ENCODE data around the gene CCDC50.

The CCDC50 gene

DNA sequence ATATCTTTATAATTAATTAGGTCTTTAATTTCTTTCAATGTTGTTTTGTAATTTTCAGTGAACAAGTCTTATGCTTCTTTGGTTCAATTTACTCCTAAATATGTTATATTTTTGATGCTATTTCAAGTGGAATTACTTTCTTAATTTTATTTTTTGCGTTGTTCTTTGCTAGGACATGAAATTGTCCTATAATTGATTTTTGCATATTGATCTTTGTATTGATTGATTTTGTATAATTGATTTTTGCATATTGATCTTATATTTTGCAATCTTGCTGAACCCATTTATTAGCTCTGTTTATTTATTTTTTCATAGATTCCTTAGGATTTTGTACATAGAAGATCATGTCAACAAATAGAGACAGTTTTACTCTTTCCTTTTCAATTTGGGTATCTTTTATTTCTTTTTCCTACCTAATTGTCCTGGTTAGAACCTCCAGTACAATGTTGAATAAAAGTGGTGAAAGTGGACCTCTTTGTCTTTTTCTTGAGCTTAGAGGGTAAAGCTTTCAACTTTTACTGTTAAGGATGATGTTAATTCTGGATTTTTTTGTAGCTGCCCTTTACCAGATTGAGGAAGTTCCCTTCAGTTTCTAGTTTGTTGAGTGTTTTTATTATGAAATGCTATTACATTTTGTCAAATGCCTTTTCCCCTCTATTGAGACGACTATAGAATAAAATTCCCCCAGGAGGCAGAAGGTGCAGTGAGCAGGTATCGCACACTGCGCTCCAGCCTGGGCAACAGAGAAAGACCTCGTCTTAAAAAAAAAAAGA is 36.8 kb upstream of the CCDC50 start:
- H3K27ac ChIP-seq, result no peak overlapping the region
- TF ChIP-seq ZFX (IDR thresholded peaks at IDR 0.05), result no peak
- TF ChIP-seq, protein P1, sequence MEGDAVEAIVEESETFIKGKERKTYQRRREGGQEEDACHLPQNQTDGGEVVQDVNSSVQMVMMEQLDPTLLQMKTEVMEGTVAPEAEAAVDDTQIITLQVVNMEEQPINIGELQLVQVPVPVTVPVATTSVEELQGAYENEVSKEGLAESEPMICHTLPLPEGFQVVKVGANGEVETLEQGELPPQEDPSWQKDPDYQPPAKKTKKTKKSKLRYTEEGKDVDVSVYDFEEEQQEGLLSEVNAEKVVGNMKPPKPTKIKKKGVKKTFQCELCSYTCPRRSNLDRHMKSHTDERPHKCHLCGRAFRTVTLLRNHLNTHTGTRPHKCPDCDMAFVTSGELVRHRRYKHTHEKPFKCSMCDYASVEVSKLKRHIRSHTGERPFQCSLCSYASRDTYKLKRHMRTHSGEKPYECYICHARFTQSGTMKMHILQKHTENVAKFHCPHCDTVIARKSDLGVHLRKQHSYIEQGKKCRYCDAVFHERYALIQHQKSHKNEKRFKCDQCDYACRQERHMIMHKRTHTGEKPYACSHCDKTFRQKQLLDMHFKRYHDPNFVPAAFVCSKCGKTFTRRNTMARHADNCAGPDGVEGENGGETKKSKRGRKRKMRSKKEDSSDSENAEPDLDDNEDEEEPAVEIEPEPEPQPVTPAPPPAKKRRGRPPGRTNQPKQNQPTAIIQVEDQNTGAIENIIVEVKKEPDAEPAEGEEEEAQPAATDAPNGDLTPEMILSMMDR (conservative IDR thresholded peaks at IDR 0.05), result no peak

DNA sequence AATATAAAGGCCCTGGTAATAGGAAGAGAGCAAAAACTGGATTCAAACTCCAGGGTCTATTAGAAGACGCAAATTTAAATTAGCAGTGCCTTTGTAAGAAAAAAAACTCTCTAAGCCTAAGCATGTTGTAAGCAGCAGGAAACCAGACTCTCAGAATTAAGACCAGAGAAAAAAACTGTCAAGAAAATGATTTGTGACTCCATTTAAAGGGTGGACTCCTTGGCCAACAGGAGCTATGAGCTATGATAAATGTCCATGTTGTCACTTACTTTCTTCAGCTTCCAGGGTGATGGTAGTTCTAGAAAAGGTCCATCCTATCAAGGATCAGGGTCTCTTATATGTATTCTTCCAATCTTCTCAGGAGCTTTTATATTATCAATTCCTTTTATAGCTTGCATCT is 34.9 kb upstream of the CCDC50 start:
- TF ChIP-seq ZFX (IDR thresholded peaks at IDR 0.05), result no peak
- TF ChIP-seq, protein P1 (conservative IDR thresholded peaks at IDR 0.05), result no peak
- H3K27ac ChIP-seq, result no peak overlapping the region

DNA sequence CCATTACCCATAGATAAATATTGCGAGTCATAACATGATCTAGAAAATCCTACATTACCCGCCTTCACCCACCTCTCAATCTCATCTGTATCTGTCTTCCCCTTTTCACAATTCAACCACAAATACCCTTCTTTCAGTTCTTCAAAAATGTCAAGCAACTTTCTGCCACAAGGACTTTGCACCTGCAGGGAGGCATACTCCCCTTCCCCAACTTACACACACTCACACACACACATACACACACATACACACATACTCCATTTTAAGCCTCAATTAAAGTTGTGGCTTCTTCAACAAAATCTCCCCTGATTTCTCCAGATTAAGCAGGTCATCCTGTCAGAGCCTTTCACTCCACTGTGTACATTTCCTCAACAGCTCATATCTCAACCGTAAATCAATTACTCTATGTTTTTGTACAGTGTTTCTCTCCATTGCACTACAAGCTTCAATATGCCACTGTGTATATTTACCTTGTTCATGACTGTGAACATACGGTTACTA is 33.1 kb upstream of the CCDC50 start:
- peak overlapping the region; percentile 36; the same call in 1 of the 2 replicates for H3K27ac ChIP-seq
- TF ChIP-seq, protein P1 (conservative IDR thresholded peaks at IDR 0.05), result no peak
- TF ChIP-seq ZFX (IDR thresholded peaks at IDR 0.05), result no peak

DNA sequence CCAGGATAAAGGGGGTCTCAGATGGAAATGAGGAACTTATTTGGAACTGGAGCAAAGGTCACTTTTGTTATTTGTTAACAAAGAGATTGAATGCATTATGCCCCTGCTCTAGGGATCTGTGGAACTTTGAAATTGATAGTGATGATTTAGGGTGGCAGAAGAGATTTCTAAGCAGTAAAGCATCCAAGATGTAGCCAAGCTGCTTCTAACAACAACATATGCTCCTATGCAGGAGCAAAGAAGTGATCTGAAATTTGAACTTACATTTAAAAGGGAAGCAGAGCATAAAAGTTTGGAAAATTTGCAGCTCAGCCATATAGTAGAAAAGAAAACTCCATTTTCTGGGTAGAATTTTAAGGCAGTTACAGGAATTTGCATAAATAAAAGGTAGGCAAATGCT is 30.3 kb upstream of the CCDC50 start:
- TF ChIP-seq, protein P1 (conservative IDR thresholded peaks at IDR 0.05), result no peak
- no peak for TF ChIP-seq ZFX (IDR thresholded peaks at IDR 0.05)
- no peak overlapping the region for H3K27ac ChIP-seq

GRCh38 chr3:191300422-191300821 is 28.8 kb upstream of the CCDC50 start:
- no peak overlapping the region for H3K27ac ChIP-seq
- TF ChIP-seq, protein P1 (conservative IDR thresholded peaks at IDR 0.05), result no peak
- TF ChIP-seq ZFX (IDR thresholded peaks at IDR 0.05), result no peak

DNA sequence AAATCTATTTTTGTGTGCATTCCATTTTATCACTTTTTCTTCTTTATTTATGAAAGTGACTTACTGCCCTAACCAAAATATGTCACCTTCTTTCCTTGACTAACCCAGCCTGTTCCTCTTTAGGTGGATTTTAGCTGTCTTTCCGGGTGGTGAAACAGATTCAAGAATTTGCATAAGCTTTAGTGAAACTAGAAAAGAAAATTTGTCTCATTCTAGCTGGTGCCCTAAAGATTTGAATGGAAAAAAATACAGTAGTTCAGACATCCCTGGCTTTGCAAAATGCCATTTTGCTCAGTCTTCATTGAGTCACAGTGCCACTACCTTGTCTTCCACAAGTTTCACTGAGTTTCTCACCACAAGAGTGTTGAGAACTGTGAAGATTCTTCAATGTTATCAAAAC is 28.2 kb upstream of the CCDC50 start:
- TF ChIP-seq, protein P1 (conservative IDR thresholded peaks at IDR 0.05), result no peak
- no peak for TF ChIP-seq ZFX (IDR thresholded peaks at IDR 0.05)
- no peak overlapping the region for H3K27ac ChIP-seq

DNA sequence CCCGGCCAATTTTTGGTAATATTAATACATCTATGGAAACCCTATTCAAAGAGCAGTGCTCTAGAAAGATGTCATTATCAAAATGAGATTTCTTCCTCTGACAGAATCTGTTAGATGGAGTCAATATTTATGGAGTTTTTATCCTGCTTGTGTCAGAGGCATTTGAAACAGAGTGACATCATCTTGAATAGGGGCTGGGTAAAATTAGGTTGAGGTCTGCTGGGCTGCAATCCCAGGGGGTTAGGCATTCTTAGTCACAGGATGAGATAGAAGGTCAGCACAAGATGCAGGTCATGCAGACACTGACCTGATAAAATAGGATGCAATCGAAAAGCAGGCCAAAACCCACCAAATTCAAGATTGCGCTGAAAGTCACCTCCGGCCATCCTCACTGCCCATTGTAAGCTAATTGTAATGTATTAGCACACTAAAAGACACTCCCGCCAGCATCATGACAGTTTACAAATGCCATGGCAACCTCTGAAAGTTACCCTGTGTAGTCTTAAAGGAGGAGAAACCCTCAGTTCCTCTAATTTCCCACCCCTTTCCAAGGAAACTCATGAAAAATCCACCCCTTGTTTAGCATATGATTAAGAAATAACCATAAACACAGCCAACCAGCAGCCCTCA is 27.3 kb upstream of the CCDC50 start:
- TF ChIP-seq, protein P1 (conservative IDR thresholded peaks at IDR 0.05), result no peak
- TF ChIP-seq ZFX (IDR thresholded peaks at IDR 0.05), result no peak
- no peak overlapping the region for H3K27ac ChIP-seq

All from C4-2B (cell line).